HepG2 (cell line): ENCODE data around the gene ABCC12. TPM values are rescaled to one million over a fixed set of nuclear protein-coding genes. Genes with fewer than 3 reads are reported as not detected.

Experiments used
- ARHGAP35 ChIP-seq: sonication (generic); formaldehyde crosslinking; IDR thresholded peaks from 2 replicates; pipeline ENCODE4 v1.9.0; 2022; ENCODE audit warnings: mild to moderate bottlenecking, inconsistent platforms, moderate library complexity, missing genetic modification reagents, borderline replicate concordance
- BRD4 ChIP-seq: sonication (generic); formaldehyde crosslinking; IDR thresholded peaks from 2 replicates; pipeline ENCODE4 v1.4.0; 2020; ENCODE audit warnings: missing genetic modification reagents
- CBFB ChIP-seq: sonication (generic); formaldehyde crosslinking; IDR thresholded peaks from 2 replicates; pipeline ENCODE4 v1.4.0; 2020; ENCODE audit warnings: missing genetic modification reagents
- CBX5 ChIP-seq: sonication (generic); formaldehyde crosslinking; IDR thresholded peaks from 2 replicates; pipeline ENCODE4 v1.4.0; 2020; ENCODE audit warnings: missing genetic modification reagents, borderline replicate concordance
- CC2D1A ChIP-seq: sonication (generic); formaldehyde crosslinking; IDR thresholded peaks from 2 replicates; pipeline ENCODE4 v1.8.1; 2023; ENCODE audit warnings: mild to moderate bottlenecking, missing genetic modification reagents
- CCDC6 ChIP-seq: sonication (generic); formaldehyde crosslinking; IDR thresholded peaks from 2 replicates; pipeline ENCODE4 v1.8.1; 2022; ENCODE audit warnings: mild to moderate bottlenecking, missing genetic modification reagents, moderate library complexity
- CEBPB ChIP-seq: IDR thresholded peaks from 2 replicates; pipeline ENCODE4 v1.6.1; 2011; ENCODE audit warnings: low read depth, low read length, improper control_type of control experiment, borderline replicate concordance
- ELF1 ChIP-seq: sonication (generic); formaldehyde crosslinking; IDR thresholded peaks from 2 replicates; pipeline ENCODE4 v1.4.0; 2020; ENCODE audit warnings: missing genetic modification reagents
- GABPB1 ChIP-seq: IDR thresholded peaks from 2 replicates; pipeline ENCODE4 v1.6.1; 2016; ENCODE audit warnings: mild to moderate bottlenecking, missing genetic modification reagents, moderate library complexity, missing compliant biosample characterization
- GMEB1 ChIP-seq: sonication (generic); formaldehyde crosslinking; IDR thresholded peaks from 2 replicates; pipeline ENCODE4 v1.5.1; 2020; ENCODE audit warnings: missing genetic modification reagents, mild to moderate bottlenecking, borderline replicate concordance
- IRF2 ChIP-seq: IDR thresholded peaks from 2 replicates; pipeline ENCODE4 v1.6.1; 2018; ENCODE audit warnings: missing genetic modification reagents, missing compliant biosample characterization
- KDM2A ChIP-seq: sonication (generic); formaldehyde crosslinking; IDR thresholded peaks from 2 replicates; pipeline ENCODE4 v1.4.0; 2020; ENCODE audit warnings: low read depth, missing genetic modification reagents, borderline replicate concordance
- NPAS2 ChIP-seq: sonication (generic); formaldehyde crosslinking; IDR thresholded peaks from 2 replicates; pipeline ENCODE4 v1.8.0; 2022; ENCODE audit warnings: mild to moderate bottlenecking, missing genetic modification reagents, borderline replicate concordance
- PHF8 ChIP-seq: sonication (generic); formaldehyde crosslinking; IDR thresholded peaks from 2 replicates; pipeline ENCODE4 v1.5.0; 2020; ENCODE audit warnings: missing genetic modification reagents
- REL ChIP-seq: sonication (generic); formaldehyde crosslinking; conservative IDR thresholded peaks from 2 replicates; pipeline ENCODE4 v1.8.0; 2022; ENCODE audit warnings: mild to moderate bottlenecking, missing genetic modification reagents, moderate library complexity
- SALL2 ChIP-seq: sonication (generic); formaldehyde crosslinking; IDR thresholded peaks from 2 replicates; pipeline ENCODE4 v1.8.1; 2023; ENCODE audit warnings: mild to moderate bottlenecking, missing genetic modification reagents, inconsistent platforms
- SMAD3 ChIP-seq: sonication (generic); formaldehyde crosslinking; IDR thresholded peaks from 2 replicates; pipeline ENCODE4 v1.4.0; 2020; ENCODE audit warnings: missing genetic modification reagents
- SP140L ChIP-seq: sonication (generic); formaldehyde crosslinking; IDR thresholded peaks from 2 replicates; pipeline ENCODE4 v1.4.0; 2020; ENCODE audit warnings: missing genetic modification reagents, borderline replicate concordance
- TAF1 ChIP-seq: sonication (generic); formaldehyde crosslinking; IDR thresholded peaks from 2 replicates; pipeline ENCODE4 v1.4.0; 2020; ENCODE audit warnings: missing genetic modification reagents
- ZBTB1 ChIP-seq: sonication (generic); formaldehyde crosslinking; IDR thresholded peaks from 2 replicates; pipeline ENCODE4 v1.4.0; 2020; ENCODE audit warnings: missing genetic modification reagents, borderline replicate concordance
- ZNF205 ChIP-seq: IDR thresholded peaks from 2 replicates; pipeline ENCODE4 v1.6.1; 2018; ENCODE audit warnings: missing biosample characterization, missing genetic modification reagents
- ZNF224 ChIP-seq: sonication (generic); formaldehyde crosslinking; IDR thresholded peaks from 2 replicates; pipeline ENCODE4 v1.5.0; 2020; ENCODE audit warnings: mild to moderate bottlenecking, missing genetic modification reagents
- ZNF468 ChIP-seq: sonication (generic); formaldehyde crosslinking; IDR thresholded peaks from 2 replicates; pipeline ENCODE4 v1.8.0; 2022; ENCODE audit warnings: mild to moderate bottlenecking, moderate library complexity, missing genetic modification reagents
- ZNF562 ChIP-seq: sonication (generic); formaldehyde crosslinking; IDR thresholded peaks from 2 replicates; pipeline ENCODE4 v1.8.0; 2022; ENCODE audit warnings: missing genetic modification reagents, borderline replicate concordance
- ZNF777 ChIP-seq: sonication (generic); formaldehyde crosslinking; IDR thresholded peaks from 2 replicates; pipeline ENCODE4 v1.4.0; 2020; ENCODE audit warnings: missing genetic modification reagents
- ZNF891 ChIP-seq: sonication (generic); formaldehyde crosslinking; IDR thresholded peaks from 2 replicates; pipeline ENCODE4 v1.5.0; 2020; ENCODE audit warnings: mild to moderate bottlenecking, missing genetic modification reagents
- polyA plus RNA-seq, 8 experiments: library from polyadenylated mRNA; depleted of rRNA in 3 of 8; stranded (reverse) in 7 of 8; unstranded in 1 of 8; fragments of >200 nt; fragmentation: Illumina TruSeq in 4 of 8; extraction: Trizol in 4 of 8; gene quantifications; 2 replicates each; pipeline versions ENCODE4 v1.2.1 to v1.2.3, GENCODE V29; 2011 to 2016; ENCODE audit warnings: low read depth in 4 of 8, missing spikeins in 1 of 8, mixed read lengths in 1 of 8; ENCODE audit not compliant: insufficient read depth in 1 of 8
- total RNA-seq, 5 experiments: library from RNA; depleted of rRNA; stranded (reverse); fragments of >200 nt; fragmentation: Illumina TruSeq; extraction: Trizol; gene quantifications; 2 replicates each; pipeline ENCODE4 v1.2.3, GENCODE V29; 2016; ENCODE audit warnings: low read depth in 1 of 5
- TF ChIP-seq, protein P1 (sequence below): sonication (generic); formaldehyde crosslinking; conservative IDR thresholded peaks from 2 replicates; pipeline ENCODE4 v1.4.0; 2020; ENCODE audit warnings: missing genetic modification reagents
- TF ChIP-seq, protein P2 (sequence below): sonication (generic); formaldehyde crosslinking; IDR thresholded peaks from 2 replicates; pipeline ENCODE4 v1.4.0; 2020; ENCODE audit warnings: missing genetic modification reagents, mild to moderate bottlenecking, borderline replicate concordance
- TF ChIP-seq, protein P3 (sequence below), 2 experiments: fragments of 450-650 bp in 1 of 2; sonication (generic) in 1 of 2; formaldehyde crosslinking; IDR thresholded peaks; 2 replicates each; pipeline versions ENCODE4 v1.5.0 to v1.8.0; 2020 to 2022; ENCODE audit warnings: mild to moderate bottlenecking in 1 of 2, missing genetic modification reagents in 1 of 2

Gene ABCC12
- total and polyA plus RNA-seq, 2 of the 13 experiments (the other 11 are each of a cell fraction or from before 2014, with no cell fraction given): not detected

GRCh38 chr16:48156790-48157209, 1.0 kb upstream of the ABCC12 start (continued):
- TF ChIP-seq GMEB1 (CRISPR knock-in tag) (no peak), CC2D1A (CRISPR knock-in tag) (no peak), ZNF562 (CRISPR knock-in tag) (no peak), NPAS2 (CRISPR knock-in tag) (no peak), SALL2 (CRISPR knock-in tag) (no peak), TAF1 (CRISPR knock-in tag) (no peak), ZNF224 (CRISPR knock-in tag) (no peak), CBX5 (CRISPR knock-in tag) (no peak), SMAD3 (CRISPR knock-in tag) (no peak), BRD4 (CRISPR knock-in tag) (no peak), SP140L (CRISPR knock-in tag) (no peak), ZNF468 (CRISPR knock-in tag) (no peak), ELF1 (peak; percentile 74), ARHGAP35 (CRISPR knock-in tag) (no peak), ZNF205 (CRISPR knock-in tag) (0 out of 2 replicates have a peak, but pooled peaks have one; percentile 30), PHF8 (CRISPR knock-in tag) (no peak), ZNF777 (CRISPR knock-in tag) (no peak), ZBTB1 (CRISPR knock-in tag) (no peak), CCDC6 (CRISPR knock-in tag) (no peak), CBFB (CRISPR knock-in tag) (no peak), CEBPB (no peak), REL (CRISPR knock-in tag) (no peak), GABPB1 (CRISPR knock-in tag) (peak; percentile 52), IRF2 (0 out of 2 replicates have a peak, but pooled peaks have one; percentile 43), KDM2A (CRISPR knock-in tag) (peak; percentile 76; the same call in 1 of the 2 replicates), ZNF891 (CRISPR knock-in tag) (no peak)
- TF ChIP-seq, protein P1, sequence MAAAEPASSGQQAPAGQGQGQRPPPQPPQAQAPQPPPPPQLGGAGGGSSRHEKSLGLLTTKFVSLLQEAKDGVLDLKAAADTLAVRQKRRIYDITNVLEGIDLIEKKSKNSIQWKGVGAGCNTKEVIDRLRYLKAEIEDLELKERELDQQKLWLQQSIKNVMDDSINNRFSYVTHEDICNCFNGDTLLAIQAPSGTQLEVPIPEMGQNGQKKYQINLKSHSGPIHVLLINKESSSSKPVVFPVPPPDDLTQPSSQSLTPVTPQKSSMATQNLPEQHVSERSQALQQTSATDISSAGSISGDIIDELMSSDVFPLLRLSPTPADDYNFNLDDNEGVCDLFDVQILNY (CRISPR knock-in tag): no peak
- TF ChIP-seq, protein P2, sequence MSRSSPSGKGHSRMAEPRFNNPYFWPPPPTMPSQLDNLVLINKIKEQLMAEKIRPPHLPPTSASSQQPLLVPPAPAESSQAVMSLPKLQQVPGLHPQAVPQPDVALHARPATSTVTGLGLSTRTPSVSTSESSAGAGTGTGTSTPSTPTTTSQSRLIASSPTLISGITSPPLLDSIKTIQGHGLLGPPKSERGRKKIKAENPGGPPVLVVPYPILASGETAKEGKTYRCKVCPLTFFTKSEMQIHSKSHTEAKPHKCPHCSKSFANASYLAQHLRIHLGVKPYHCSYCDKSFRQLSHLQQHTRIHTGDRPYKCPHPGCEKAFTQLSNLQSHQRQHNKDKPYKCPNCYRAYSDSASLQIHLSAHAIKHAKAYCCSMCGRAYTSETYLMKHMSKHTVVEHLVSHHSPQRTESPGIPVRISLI (CRISPR knock-in tag): no peak
- TF ChIP-seq, protein P3, sequence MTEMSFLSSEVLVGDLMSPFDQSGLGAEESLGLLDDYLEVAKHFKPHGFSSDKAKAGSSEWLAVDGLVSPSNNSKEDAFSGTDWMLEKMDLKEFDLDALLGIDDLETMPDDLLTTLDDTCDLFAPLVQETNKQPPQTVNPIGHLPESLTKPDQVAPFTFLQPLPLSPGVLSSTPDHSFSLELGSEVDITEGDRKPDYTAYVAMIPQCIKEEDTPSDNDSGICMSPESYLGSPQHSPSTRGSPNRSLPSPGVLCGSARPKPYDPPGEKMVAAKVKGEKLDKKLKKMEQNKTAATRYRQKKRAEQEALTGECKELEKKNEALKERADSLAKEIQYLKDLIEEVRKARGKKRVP (CRISPR knock-in tag; IDR thresholded peaks at IDR 0.05): no peak
